ENCODE results near the gene FLRT2. TPM values are rescaled to one million over a fixed set of nuclear protein-coding genes. Genes with fewer than 3 reads are reported as not detected.

Gene FLRT2
- total RNA-seq, 1 experiment from 2014 or later, result 0.43 TPM

GRCh38 chr14:85573406-85573805, 43.5 kb downstream of the FLRT2 start:
- Mint-ChIP-seq H3K9me3 (ENCODE audit: unreplicated experiment) (peaks cover 7% of the 10 kb centered on the region), H3K36me3 (ENCODE audit: insufficient read depth, unreplicated experiment) (no peaks in the 10 kb centered on the region), H3K27me3 (ENCODE audit: insufficient read depth, unreplicated experiment) (no peaks in the 10 kb centered on the region), H3K27ac (ENCODE audit: unreplicated experiment) (no peak overlapping the region), H3K4me3 (ENCODE audit: unreplicated experiment) (no peak overlapping the region), H3K4me1 (ENCODE audit: low read depth, unreplicated experiment) (peaks cover 6% of the 10 kb centered on the region)
- no TSS peak for BruUV-seq (replicated peaks)
- intact Hi-C loops (cut with micrococcal nuclease; ENCODE audit: unreplicated experiment), result no loop called here
- no peaks in the 10 kb centered on the region for H3K36me3 ChIP-seq (ENCODE audit: control insufficient read depth, insufficient read depth, low read length)
- H3K4me1 ChIP-seq, result peaks cover 13% of the 10 kb centered on the region
- ChIA-PET CTCF (no interaction called here), POLR2A (no interaction called here)
- H3K27me3 ChIP-seq (replicated peaks; ENCODE audit: control insufficient read depth, insufficient read depth, low read length), result no peaks in the 10 kb centered on the region
- H3K4me3 ChIP-seq (ENCODE audit: low read depth, low read length), result no peak overlapping the region
- TF ChIP-seq, protein P1, sequence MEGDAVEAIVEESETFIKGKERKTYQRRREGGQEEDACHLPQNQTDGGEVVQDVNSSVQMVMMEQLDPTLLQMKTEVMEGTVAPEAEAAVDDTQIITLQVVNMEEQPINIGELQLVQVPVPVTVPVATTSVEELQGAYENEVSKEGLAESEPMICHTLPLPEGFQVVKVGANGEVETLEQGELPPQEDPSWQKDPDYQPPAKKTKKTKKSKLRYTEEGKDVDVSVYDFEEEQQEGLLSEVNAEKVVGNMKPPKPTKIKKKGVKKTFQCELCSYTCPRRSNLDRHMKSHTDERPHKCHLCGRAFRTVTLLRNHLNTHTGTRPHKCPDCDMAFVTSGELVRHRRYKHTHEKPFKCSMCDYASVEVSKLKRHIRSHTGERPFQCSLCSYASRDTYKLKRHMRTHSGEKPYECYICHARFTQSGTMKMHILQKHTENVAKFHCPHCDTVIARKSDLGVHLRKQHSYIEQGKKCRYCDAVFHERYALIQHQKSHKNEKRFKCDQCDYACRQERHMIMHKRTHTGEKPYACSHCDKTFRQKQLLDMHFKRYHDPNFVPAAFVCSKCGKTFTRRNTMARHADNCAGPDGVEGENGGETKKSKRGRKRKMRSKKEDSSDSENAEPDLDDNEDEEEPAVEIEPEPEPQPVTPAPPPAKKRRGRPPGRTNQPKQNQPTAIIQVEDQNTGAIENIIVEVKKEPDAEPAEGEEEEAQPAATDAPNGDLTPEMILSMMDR (IDR thresholded peaks at IDR 0.05; ENCODE audit: insufficient read depth in 1 of 2, low read depth in 1 of 2, low read length in 1 of 2, severe bottlenecking in 1 of 2, unreplicated experiment in 1 of 2), result no peak
- H3K9me3 ChIP-seq, result no peaks in the 10 kb centered on the region
- no peak for DNase-seq

GRCh38 chr14:85574853-85575616, 45.1 kb downstream of the FLRT2 start:
- Mint-ChIP-seq H3K27ac (ENCODE audit: unreplicated experiment) (no peak overlapping the region), H3K9me3 (ENCODE audit: unreplicated experiment) (no peaks in the 10 kb centered on the region), H3K36me3 (ENCODE audit: insufficient read depth, unreplicated experiment) (no peaks in the 10 kb centered on the region), H3K27me3 (ENCODE audit: insufficient read depth, unreplicated experiment) (no peaks in the 10 kb centered on the region), H3K4me3 (ENCODE audit: unreplicated experiment) (no peak overlapping the region), H3K4me1 (ENCODE audit: low read depth, unreplicated experiment) (peaks cover 6% of the 10 kb centered on the region)
- H3K9me3 ChIP-seq, result no peaks in the 10 kb centered on the region
- BruUV-seq (replicated peaks), result no TSS peak
- no peak overlapping the region for H3K4me3 ChIP-seq (ENCODE audit: low read depth, low read length)
- H3K36me3 ChIP-seq (ENCODE audit: control insufficient read depth, insufficient read depth, low read length), result no peaks in the 10 kb centered on the region
- no peaks in the 10 kb centered on the region for H3K27me3 ChIP-seq (replicated peaks; ENCODE audit: control insufficient read depth, insufficient read depth, low read length)
- POLR2A ChIA-PET, result no interaction called here
- H3K4me1 ChIP-seq, result peaks cover 13% of the 10 kb centered on the region
- DNase-seq, result no peak
- CTCF ChIA-PET, result no interaction called here
- TF ChIP-seq, protein P1 (IDR thresholded peaks at IDR 0.05; ENCODE audit: insufficient read depth in 1 of 2, low read depth in 1 of 2, low read length in 1 of 2, severe bottlenecking in 1 of 2, unreplicated experiment in 1 of 2), result no peak
- intact Hi-C loops (cut with micrococcal nuclease; ENCODE audit: unreplicated experiment), result no loop called here

DNA sequence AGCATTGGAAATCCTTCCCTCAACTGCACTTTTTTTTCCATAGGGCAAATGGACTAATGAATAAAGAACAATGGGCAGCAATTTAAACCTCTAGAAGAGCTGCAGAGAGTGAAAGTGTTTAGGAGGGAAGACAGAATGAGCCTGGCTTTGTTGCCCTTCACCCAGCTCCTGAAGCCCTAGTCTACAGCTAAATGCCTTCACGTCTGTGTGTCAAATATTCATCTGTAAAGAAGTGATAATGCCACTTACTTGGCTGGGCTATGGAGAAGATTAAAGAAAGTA, 45.6 kb downstream of the FLRT2 start:
- intact Hi-C loops (cut with micrococcal nuclease; ENCODE audit: unreplicated experiment), result no loop called here
- Mint-ChIP-seq H3K27me3 (ENCODE audit: insufficient read depth, unreplicated experiment) (no peaks in the 10 kb centered on the region), H3K9me3 (ENCODE audit: unreplicated experiment) (no peaks in the 10 kb centered on the region), H3K4me1 (ENCODE audit: low read depth, unreplicated experiment) (peaks cover 6% of the 10 kb centered on the region), H3K27ac (ENCODE audit: unreplicated experiment) (no peak overlapping the region), H3K36me3 (ENCODE audit: insufficient read depth, unreplicated experiment) (no peaks in the 10 kb centered on the region), H3K4me3 (ENCODE audit: unreplicated experiment) (no peak overlapping the region)
- Histone ChIP-seq H3K9me3 (no peaks in the 10 kb centered on the region), H3K36me3 (ENCODE audit: control insufficient read depth, insufficient read depth, low read length) (no peaks in the 10 kb centered on the region), H3K27me3 (replicated peaks; ENCODE audit: control insufficient read depth, insufficient read depth, low read length) (no peaks in the 10 kb centered on the region), H3K4me1 (peaks cover 13% of the 10 kb centered on the region), H3K4me3 (ENCODE audit: low read depth, low read length) (no peak overlapping the region)
- ChIA-PET CTCF (no interaction called here), POLR2A (no interaction called here)
- no TSS peak for BruUV-seq (replicated peaks)
- TF ChIP-seq, protein P1 (IDR thresholded peaks at IDR 0.05; ENCODE audit: insufficient read depth in 1 of 2, low read depth in 1 of 2, low read length in 1 of 2, severe bottlenecking in 1 of 2, unreplicated experiment in 1 of 2), result no peak
- no peak for DNase-seq

Measured in Caco-2 (cell line).